HEK293T (cell line): ENCODE data around the gene HSPH1.

Experiments used
- BHLHE40 ChIP-seq: fragments of 450-650 bp; IDR thresholded peaks from 2 replicates; pipeline ENCODE4 v1.6.1; 2016; ENCODE audit warnings: mild to moderate bottlenecking, moderate library complexity, borderline replicate concordance
- ELF4 ChIP-seq: fragments of 450-650 bp; IDR thresholded peaks from 2 replicates; pipeline ENCODE4 v1.6.1; 2017; ENCODE audit warnings: antibody characterized with exemption
- FOXA1 ChIP-seq: fragments of 450-650 bp; IDR thresholded peaks from 2 replicates; pipeline ENCODE4 v1.6.1; 2016; ENCODE audit warnings: mild to moderate bottlenecking
- FOXM1 ChIP-seq: fragments of 450-650 bp; IDR thresholded peaks from 2 replicates; pipeline ENCODE4 v1.6.1; 2017; ENCODE audit warnings: mild to moderate bottlenecking, borderline replicate concordance
- SP1 ChIP-seq: fragments of 450-650 bp; IDR thresholded peaks from 2 replicates; pipeline ENCODE4 v1.6.1; 2017
- TARDBP ChIP-seq: fragments of 450-650 bp; IDR thresholded peaks from 2 replicates; pipeline ENCODE4 v1.6.1; 2016
- ZNF384 ChIP-seq: fragments of 450-650 bp; IDR thresholded peaks from 2 replicates; pipeline ENCODE4 v1.6.1; 2016
- TF ChIP-seq, protein P1 (sequence below): fragments of 450-650 bp; IDR thresholded peaks from 2 replicates; pipeline ENCODE4 v1.6.1; 2016

DNA sequence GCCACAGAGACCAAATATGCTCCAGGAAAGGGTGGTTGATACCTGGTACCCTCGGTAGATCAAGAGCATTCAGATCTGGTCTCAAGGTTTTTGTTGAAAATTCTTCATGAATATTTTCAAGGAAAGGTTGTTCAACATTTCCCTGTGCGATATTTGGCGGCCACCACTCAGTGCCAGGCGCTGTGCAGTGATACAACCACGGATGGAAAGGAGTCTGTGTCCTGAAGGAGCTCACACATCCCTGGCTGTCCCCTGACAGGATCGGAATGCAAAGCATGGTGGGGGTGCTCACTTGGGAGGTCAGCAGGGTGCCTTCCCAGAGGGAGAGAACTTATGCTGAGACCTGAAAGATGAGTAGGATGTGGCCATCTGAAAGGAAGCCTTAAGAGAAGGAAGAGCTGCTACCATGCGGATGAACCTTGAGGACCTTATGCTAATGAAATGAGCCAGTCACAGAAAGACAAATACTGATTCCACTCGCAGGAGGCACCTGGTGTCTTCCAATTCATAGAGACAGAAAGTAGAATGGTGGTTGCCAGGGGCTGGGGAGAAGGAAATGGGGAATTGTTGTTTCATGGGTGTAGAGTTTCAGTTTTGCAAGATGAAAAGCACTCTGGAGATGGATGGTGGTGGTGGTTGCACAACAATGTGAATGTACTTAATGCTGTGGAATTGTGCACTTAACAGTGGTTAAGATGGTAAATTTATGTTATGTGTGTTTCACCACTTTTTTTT is 41.6 kb downstream of the HSPH1 start:
- TF ChIP-seq SP1 (no peak), TARDBP (no peak), FOXA1 (no peak), ZNF384 (no peak), ELF4 (no peak), FOXM1 (no peak), BHLHE40 (no peak)
- TF ChIP-seq, protein P1, sequence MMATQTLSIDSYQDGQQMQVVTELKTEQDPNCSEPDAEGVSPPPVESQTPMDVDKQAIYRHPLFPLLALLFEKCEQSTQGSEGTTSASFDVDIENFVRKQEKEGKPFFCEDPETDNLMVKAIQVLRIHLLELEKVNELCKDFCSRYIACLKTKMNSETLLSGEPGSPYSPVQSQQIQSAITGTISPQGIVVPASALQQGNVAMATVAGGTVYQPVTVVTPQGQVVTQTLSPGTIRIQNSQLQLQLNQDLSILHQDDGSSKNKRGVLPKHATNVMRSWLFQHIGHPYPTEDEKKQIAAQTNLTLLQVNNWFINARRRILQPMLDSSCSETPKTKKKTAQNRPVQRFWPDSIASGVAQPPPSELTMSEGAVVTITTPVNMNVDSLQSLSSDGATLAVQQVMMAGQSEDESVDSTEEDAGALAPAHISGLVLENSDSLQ = no peak
